NCI-H2196 (cell line): ENCODE data around the gene THRSP.
"Not testable (repeated sequence)": the region's sequence is repeated elsewhere in the genome, so short reads cannot be mapped to it uniquely, and the experiment has no call there.

Experiments used
- DNase-seq: peaks from one replicate; lab custom pipeline; 2025; ENCODE audit not compliant: unreplicated experiment; lab: John Stamatoyannopoulos, UW

THRSP gene, protein sequence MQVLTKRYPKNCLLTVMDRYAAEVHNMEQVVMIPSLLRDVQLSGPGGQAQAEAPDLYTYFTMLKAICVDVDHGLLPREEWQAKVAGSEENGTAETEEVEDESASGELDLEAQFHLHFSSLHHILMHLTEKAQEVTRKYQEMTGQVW

DNA sequence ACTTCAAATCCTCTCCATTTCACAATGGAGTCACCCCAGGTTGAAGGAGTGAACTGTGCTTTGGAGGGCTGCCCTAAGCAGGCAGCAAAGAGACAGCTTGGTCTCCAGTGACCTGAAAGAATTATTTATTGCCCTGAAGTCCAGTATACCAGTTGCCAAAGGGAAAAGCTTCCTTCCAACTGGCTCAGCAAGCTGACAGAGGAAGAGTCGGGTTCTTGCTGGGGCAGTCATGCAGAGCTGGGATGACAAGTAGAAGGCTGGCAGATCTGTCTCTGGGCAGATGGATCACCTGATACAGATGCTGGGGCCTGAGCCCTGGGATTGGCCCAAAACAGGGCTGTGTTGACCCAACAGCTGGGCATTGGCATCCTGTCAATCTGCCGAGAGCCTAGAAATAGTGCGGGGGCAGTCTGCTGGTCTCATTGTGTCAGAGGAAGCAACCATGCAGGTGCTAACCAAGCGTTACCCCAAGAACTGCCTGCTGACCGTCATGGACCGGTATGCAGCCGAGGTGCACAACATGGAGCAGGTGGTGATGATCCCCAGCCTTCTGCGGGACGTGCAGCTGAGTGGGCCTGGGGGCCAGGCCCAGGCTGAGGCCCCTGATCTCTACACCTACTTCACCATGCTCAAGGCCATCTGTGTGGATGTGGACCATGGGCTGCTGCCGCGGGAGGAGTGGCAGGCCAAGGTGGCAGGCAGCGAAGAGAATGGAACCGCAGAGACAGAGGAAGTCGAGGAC, at the start of gene THRSP:
Gene THRSP, plus strand, starts transcription at position 422 of the 742 bp plus-strand sequence. Its CDS starts 21 bp downstream, at position 443.
- no peak for DNase-seq

DNA sequence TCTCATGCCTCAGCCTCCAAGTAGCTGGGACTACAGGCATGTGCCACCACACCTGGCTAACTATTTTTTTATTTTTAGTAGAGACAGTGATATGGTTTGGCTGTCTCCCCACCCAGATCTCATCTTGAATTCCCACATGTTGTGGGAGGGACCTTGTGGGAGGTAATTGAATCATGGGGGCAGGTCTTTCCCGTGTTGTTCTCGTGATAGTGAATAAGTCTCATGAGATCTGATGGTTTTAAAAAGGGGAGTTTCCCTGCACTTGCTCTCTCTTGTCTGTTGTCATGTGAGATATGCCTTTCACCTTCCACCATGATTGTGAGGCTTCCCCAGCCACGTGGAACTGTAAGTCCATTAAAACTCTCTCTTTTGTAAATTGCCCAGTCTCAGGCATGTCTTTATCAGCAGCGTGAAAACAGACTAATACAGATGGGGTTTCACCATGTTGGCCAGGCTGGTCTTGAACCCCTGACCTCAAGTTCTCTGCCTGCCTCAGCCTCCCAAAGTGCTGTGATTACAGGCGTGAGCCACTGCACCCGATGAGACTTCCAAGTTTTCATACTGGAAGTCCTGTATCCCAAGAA, 48.6 kb upstream of the THRSP start:
- not testable (repeated sequence) for DNase-seq

DNA sequence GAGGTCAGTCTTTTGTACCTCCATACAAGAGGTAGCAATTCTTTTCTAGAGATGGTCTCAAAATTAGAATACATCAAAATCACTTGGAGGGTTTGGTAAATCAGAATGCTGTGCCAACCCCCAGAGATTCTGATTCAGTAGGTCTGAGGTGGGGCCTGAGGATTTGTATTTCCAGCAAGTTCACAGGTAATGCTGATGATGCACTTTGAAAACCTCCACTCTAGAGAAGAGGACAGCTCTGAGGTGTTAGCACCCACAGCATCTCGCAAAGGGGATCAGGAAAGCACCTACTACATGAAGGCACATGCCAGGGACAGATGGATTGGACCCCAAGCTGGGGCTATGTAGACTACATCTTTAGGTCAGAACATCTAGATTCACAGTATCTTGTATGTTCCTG, 47.8 kb upstream of the THRSP start:
- DNase-seq: no peak

DNA sequence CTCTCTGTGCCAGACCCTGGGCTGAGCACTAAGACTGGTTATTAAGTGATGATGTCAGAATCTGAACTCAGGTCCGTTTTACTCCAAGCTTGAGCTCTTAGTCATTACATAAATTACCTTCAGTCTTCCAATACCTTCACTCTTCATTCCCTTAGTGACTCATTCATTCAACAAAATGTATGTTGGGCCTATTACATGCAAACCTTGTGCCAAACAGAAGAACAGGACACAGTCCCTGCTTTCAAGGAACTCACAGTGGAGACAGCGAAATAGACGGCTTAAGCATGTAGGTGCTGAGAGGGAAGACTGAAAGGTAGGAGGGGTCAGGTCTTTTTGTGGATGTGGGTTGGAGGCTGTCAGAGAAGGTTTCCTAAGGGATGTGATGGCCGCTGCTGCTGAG, 43.9 kb upstream of the THRSP start:
- no peak for DNase-seq

DNA sequence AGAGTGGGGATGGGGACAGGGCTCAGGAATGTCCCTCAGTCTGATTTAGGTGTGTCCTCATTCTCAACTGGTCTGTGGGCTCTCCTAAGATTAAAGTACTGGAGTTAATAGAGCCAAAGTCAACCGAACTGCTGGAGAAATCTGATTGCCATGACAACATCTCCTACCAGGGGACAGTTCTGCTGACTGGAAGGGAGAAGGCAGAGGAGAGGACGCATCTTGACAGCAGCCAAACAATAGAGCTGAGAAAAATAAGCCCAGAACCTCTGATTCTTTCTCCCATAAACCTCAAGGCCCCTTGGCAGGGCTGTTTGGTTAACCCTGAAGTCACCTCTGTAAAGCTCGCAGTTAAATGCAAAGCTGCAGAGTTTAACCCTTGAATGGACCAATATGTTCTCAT, 43.4 kb upstream of the THRSP start:
- DNase-seq: no peak

DNA sequence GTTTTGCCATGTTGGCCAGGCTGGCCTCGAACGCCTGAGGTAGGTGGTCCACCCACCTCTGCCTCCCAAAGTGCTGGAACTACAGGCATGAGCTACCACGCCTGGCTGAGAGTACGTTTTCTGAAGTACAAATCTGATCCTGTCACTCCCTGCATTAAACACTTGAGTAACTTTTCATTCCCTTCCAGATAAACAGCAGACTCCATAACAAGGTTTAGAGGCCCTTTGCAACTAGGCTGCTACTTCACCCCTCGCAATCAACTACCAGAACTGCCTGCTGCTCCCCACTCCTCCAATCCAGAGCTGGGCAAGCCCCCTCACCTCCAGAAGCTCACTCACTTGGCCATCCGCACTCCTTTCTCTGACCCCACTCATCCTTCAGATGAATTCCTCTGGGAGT, 42.0 kb upstream of the THRSP start:
- no peak for DNase-seq

DNA sequence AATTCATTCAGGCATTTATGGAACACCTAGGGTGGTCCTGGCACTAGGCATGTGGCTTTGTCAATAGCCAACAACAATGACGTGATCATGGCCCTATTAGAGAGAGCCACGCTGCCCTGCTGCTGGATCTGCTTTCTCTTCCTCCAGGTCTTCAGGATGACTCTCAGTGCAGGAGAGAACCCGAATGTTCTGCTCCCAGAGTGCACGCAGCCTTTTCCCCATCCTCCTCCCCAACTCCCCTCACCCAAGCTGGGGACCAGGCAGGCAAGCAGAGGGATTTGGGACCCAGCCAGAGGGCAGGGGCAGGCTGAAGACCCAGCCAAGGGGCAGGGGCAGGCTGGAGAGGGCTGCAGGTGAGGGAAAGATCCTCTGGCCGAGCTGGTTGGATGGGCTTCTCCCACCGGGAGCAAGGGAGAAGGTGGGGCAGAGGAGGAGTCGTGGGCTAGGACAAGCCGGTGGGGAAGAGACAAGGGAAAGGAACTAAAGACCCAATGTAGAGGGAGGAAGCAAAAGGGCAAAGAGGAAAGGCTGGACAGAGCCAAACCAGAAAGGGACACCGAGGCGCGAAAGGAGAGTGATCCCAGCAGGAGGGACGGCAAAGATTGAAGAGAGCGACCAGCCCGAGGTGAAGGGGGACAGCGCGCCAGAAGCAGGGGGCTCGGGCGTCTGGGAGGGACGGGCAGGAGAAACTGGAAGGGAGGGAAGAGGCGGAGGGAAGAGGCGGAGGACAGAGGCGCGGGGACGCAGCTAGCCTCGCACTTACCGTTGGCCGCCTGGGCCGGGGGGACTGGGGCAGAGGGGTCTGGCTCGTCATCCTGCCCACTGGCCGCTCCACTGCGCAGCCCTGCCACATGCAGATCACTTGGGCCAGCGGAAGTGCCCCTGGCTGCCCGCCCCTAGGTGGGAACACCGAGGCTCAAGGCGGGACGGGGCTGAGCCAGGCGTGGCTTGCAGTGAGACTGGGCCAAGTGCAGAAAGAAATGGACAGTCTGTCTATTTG, 41.0 kb upstream of the THRSP start, which contains the start of gene KCTD14:
Gene KCTD14, minus strand, starts transcription at position 880 of the 1,000 bp plus-strand sequence. Its CDS starts 27 bp downstream, at position 853.
- DNase-seq: peak; percentile 46

DNA sequence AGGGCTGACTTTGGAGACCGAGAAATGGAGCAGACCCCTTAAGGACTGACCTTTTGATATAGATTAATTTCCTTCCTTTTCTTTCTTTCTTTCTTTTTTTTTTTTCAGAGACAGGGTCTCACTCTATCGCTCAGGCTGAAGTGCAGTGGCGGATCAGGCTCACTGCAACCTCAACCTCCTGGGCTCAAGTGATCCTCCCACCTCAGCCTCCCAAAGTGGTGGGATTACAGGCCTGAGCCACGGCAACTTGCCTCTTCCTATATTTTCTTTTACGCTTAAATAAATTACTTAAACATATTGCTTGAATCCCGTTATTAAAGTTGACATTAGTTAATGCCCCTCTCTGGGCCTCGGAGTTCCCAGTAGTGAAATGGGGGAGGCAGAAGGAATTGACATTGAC, 40.2 kb upstream of the THRSP start:
- DNase-seq: no peak

DNA sequence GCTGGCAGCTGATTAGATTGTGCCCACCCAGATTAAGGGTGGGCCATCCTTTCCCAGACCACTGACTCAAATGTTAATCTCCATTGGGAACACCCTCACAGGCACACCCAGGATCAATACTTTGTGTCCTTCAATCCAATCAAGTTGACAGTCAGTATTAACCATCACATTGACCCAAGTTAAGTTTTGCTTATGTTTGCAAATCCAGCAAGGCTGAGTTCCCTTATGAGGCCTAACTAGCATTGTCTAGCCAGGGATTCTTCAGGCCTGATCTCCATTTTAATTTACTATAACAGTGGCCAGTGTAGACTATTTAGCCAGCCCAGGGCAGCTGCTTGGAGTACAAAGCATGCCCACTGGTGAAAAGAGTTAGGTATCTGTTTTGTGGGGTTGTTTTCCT, 38.3 kb upstream of the THRSP start:
- DNase-seq: no peak

DNA sequence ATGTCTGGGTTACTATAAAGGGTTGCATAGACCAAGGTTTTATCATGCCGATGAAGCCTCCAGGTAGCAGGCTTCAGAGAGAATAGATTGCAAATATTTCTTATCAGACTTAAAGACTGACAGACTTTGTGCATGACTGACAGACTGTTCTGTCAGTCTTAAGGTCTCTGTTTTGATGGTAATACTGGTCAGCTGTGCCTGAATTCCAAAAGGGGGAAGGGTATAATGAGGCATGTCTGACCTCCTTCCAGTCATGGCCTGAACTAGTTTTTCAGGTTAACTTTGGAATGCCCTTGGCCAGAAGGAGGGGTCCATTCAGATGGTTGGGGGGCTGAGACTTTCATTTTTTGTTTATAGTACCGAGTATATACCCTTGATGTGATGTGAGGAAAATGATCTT, 35.9 kb upstream of the THRSP start:
- DNase-seq: no peak

DNA sequence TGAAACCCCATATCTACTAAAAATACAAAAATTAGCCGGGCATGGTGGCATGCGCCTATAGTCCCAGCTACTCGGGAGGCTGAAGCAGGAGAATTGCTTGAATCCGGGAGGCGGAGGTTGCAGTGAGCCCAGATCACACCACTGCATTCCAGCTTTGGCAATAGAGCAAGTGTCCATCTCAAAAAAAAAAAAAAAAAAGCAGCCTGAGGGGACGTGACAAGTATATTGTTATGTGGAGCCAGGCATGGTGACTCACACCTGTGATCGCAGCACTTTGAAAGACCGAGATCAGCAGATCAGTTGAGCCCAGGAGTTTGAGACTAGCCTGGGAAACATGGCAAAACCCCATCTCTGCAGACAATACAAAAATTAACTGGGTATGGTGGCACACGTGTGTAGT, 35.2 kb upstream of the THRSP start:
- not testable (repeated sequence) for DNase-seq

DNA sequence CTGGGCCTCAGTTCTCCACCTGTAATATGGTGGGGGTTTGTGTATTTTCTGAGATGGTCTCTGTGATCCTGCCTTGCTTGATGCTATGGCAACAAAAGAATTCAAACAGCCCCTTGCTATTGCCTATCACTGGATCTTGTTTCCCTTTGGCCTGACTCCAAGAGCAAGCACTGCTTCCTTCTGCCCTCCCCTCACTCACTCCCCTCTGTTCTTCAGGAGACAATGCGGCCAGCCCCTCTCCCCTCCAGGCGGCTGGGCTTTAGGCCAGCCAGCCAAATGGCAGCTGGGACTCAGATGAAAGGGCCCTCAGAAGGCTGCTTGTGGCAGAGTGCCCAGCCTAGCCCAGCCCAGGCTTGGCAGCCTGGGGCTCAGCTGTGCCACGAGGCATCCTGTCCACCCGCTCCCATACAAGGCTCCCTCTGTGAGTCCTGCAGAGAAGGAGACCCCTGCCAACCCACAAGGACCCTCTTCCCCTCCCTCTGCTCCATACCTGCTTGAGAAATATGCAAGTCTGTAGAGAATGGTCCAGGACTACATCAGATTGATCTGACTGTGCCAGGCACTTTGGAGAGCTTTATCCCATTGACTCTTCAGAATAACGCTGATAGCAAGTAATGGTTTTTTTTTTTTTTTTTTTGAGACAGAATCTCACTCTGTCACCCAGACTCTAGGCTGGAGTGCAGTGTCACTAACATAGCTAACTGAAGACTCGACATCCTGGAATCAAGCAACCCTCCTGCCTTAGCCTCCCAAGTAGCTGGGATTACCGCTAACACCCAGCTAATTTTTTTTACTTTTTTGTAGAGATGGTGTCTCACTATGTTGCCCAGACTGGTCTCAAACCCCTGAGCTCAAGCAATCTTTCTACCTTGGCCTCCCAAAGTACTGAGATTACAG, 33.0 kb upstream of the THRSP start:
- DNase-seq: peak; percentile 96

DNA sequence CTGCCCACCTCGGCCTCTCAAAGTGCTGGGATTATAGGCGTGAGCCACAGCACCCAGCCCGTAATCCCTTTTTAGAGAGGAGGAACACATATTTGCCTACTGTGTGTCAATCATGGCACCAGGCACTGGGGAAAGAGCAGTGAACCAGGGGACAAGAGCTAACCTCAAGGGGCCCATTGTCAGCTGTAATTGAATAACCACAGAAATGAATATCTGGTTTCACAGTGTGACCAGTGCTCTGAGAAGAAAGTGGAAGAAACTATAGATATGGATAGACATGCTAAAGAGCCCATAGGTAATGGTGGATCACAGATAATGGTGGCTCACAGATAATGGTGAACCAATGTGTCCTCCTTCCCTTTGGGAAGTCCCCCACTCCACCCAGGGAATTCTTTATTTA, 32.0 kb upstream of the THRSP start:
- no peak for DNase-seq

DNA sequence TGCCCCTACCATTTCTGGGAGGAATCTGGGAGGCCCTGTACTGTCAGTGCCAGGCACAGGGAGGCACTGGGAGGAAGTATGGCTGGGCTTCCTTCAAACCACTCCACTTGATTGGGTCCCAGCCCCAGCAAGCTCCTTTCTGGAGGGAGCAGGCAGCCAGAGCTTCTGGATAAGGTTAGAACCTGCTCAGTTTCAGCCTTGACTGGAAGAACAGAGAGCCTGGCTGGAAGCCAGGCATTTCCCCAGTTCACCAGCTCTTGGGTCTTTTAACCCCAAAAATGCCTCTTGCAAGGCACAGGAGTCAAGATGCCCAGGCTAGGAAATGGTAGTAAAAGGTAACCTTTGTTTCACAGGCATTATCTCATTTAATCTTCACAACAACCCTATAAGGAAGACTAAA, 31.6 kb upstream of the THRSP start:
- peak; percentile 55 for DNase-seq

DNA sequence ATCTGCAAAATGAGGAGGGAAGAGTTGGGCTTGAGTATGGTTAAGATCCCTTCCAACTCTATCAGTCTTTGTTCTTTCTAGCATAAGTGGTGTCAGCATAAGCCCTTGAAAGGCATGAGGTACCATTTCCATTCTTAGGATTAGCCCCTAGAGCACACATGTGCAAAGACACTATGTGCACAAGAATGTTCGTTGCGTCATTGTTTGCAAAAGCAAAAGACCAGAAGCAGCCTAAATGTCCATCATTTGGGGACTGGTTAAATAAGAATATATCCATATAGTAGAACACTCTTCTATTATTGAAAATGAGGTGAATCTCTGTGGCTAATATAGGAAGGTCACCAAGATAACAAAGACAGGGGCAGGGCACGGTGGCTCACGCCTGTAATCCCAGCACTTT, 30.6 kb upstream of the THRSP start:
- no peak for DNase-seq

DNA sequence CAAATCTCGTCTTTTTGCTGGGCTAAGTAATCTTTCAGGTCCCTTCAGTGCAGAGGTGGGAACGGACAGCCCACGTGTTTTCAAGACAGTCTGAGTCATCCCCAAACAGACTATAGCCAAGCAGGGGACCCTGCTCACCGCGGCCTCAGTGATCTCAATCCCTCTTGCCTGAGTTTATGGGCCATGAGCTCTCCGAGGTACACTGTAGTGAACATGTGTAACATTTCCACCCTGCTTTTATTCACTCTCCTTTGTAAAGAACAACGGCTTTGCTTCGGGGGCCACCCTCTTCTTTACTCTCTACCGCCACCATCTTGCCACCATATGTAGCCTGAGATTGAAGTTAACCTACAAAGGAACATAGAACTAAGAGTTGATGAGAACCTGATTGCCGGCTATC, 29.0 kb upstream of the THRSP start:
- DNase-seq: no peak

DNA sequence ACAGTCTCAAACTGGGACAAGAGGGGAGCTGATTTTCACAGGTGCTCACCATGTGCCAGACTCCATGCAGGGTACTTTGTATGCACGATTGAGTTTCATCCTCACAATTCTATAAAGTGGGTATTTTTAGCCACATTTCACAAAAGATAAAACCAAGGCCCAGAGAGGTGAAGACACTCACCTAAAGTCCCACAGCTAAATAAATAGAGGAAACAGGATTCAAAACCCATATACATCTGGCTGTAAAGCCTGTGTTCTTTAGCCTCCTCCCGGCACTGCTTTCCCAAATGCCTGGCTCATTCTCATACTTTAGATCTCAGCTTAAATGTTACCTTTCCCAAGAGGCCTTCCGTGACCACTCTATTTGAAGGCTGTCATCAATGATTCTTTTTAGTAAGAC, 27.3 kb upstream of the THRSP start:
- no peak for DNase-seq

DNA sequence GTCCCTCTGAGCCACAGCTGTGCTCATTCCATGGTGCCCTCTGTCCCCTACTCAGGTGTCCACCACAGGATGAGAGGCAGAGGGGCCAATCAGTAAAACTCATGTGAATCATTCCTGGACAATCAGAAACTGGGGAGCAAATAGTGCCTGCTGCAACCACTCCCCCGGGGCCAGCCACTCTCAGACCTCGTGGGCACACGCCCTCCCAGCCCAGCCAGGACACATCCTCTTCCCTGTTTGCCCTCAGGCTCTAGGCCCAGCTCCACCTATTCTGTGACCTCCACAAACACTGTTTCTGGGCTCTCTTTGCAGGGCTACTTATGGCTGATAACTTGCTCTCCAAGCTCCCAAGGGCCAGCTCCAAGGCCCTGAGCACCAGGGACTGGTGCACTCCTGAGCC, 26.6 kb upstream of the THRSP start:
- DNase-seq: no peak

DNA sequence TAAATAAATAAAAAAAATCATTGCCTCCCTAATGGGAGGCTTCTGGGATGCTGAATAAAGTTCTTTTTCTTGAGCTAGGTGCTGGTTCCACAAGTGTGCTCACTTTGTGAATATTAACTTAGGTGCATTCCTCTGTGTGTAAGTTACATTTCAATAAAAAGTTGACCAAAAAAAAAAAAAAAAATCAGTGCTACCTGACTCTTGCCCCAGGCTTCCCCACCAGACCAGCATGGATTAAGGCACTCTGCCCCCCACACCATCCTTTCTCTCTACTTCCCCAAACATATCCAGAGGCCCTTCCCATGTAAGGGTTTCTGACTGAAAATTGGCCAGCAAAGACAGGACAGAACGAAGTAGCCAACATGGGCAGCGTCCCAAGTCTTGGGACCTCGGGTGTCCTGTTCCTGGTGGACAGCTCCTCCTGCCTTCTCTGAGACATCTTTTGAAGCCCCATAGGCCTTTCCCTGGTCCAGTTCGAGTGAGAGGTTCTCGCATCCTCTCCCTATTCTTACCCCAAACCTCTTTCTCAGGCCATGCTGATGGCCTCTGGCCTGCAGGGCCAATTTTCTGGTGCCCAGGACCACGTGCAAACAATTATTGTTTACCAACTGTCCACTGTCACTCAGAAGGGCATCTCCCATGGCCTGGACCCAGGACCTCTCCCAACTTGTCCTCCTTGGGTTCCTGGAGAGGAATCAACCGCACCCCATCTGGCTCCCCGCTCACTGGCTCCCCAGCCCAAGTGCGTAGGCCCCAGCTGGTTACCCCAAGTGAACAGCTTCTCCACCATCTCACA, 25.6 kb upstream of the THRSP start:
- no peak for DNase-seq
